Medulla oblongata (tissue), 1 donor: ENCODE data around the gene HDAC4.

Experiments used
- DNase-seq: peaks from one replicate; pipeline ENCODE4 v3.0.0-alpha.2; 2015; ENCODE audit errors: extremely low spot score

HDAC4 gene

GRCh38 chr2:239267288-239267951, 133.4 kb downstream of the HDAC4 start:
- peak; percentile 83 for DNase-seq

- no peak for DNase-seq
Measured at GRCh38 chr2:239266779-239267287, 134.0 kb downstream of the HDAC4 start.

- no peak for DNase-seq
Measured at GRCh38 chr2:239266434-239266766, 134.4 kb downstream of the HDAC4 start.

- no peak for DNase-seq
Measured at GRCh38 chr2:239265681-239266433, 135.0 kb downstream of the HDAC4 start.

- no peak for DNase-seq
Measured at GRCh38 chr2:239264838-239265651, 135.8 kb downstream of the HDAC4 start.

- no peak for DNase-seq
Measured at GRCh38 chr2:239264492-239264837, 136.4 kb downstream of the HDAC4 start.

GRCh38 chr2:239263669-239264491, 136.9 kb downstream of the HDAC4 start:
- no peak for DNase-seq

- no peak for DNase-seq
Measured at GRCh38 chr2:239263231-239263630, 137.6 kb downstream of the HDAC4 start.

GRCh38 chr2:239262484-239263230, 138.2 kb downstream of the HDAC4 start:
- DNase-seq: no peak

GRCh38 chr2:239261796-239262483, 138.9 kb downstream of the HDAC4 start:
- DNase-seq: no peak

- DNase-seq: no peak
Measured at GRCh38 chr2:239261356-239261755, 139.5 kb downstream of the HDAC4 start.

GRCh38 chr2:239260546-239261327, 140.1 kb downstream of the HDAC4 start:
- DNase-seq: no peak

GRCh38 chr2:239259603-239260298, 141.1 kb downstream of the HDAC4 start:
- no peak for DNase-seq

GRCh38 chr2:239259173-239259572, 141.6 kb downstream of the HDAC4 start:
- DNase-seq: no peak

- no peak for DNase-seq
Measured at GRCh38 chr2:239258248-239258647, 142.6 kb downstream of the HDAC4 start.

- no peak for DNase-seq
Measured at GRCh38 chr2:239257511-239257937, 143.3 kb downstream of the HDAC4 start.

GRCh38 chr2:239256350-239256743, 144.5 kb downstream of the HDAC4 start:
- DNase-seq: no peak

GRCh38 chr2:239255628-239256349, 145.0 kb downstream of the HDAC4 start:
- DNase-seq: no peak
